Measurements from ENCODE around the gene RIN2.

Gene RIN2

GRCh38 chr20:19777981-19778380, 19.9 kb downstream of the RIN2 start (continued):
- no peak for TF ChIP-seq POU6F1 (CRISPR knock-in tag; IDR thresholded peaks at IDR 0.05; ENCODE audit: borderline replicate concordance, low read depth)

GRCh38 chr20:19778404-19778803, 20.3 kb downstream of the RIN2 start:
- no peak for TF ChIP-seq PATZ1 (CRISPR knock-in tag; IDR thresholded peaks at IDR 0.05; ENCODE audit: borderline replicate concordance)
- no peak for TF ChIP-seq CSRNP3 (CRISPR knock-in tag; IDR thresholded peaks at IDR 0.05)
- TF ChIP-seq CSDC2 (CRISPR knock-in tag; IDR thresholded peaks at IDR 0.05) = no peak
- no peak for TF ChIP-seq OSR1 (CRISPR knock-in tag; IDR thresholded peaks at IDR 0.05)
- TF ChIP-seq ZC3H10 (CRISPR knock-in tag; IDR thresholded peaks at IDR 0.05) = no peak
- no peak for TF ChIP-seq ZNF70 (CRISPR knock-in tag; IDR thresholded peaks at IDR 0.05)
- no peak for TF ChIP-seq ARNTL (CRISPR knock-in tag; IDR thresholded peaks at IDR 0.05; ENCODE audit: borderline replicate concordance, low read depth)
- no peak for TF ChIP-seq TOX (CRISPR knock-in tag; IDR thresholded peaks at IDR 0.05; ENCODE audit: borderline replicate concordance)
- TF ChIP-seq ZFP30 (CRISPR knock-in tag; IDR thresholded peaks at IDR 0.05) = no peak
- TF ChIP-seq PPARA (CRISPR knock-in tag; IDR thresholded peaks at IDR 0.05; ENCODE audit: borderline replicate concordance) = no peak
- TF ChIP-seq CREB5 (CRISPR knock-in tag; IDR thresholded peaks at IDR 0.05; ENCODE audit: low read depth) = no peak
- ATAC-seq = no peak

- no peak for ATAC-seq
- TF ChIP-seq ARNTL (CRISPR knock-in tag; IDR thresholded peaks at IDR 0.05; ENCODE audit: borderline replicate concordance, low read depth) (no peak), OSR1 (CRISPR knock-in tag; IDR thresholded peaks at IDR 0.05) (no peak), ESRRG (CRISPR knock-in tag; IDR thresholded peaks at IDR 0.05) (no peak), TSHZ2 (CRISPR knock-in tag; IDR thresholded peaks at IDR 0.05) (no peak)
These were observed 21.6 kb downstream of the RIN2 start for GRCh38 chr20:19779634-19780033.

- no peak for TF ChIP-seq PPARA (CRISPR knock-in tag; IDR thresholded peaks at IDR 0.05; ENCODE audit: borderline replicate concordance)
- TF ChIP-seq OSR1 (CRISPR knock-in tag; IDR thresholded peaks at IDR 0.05) = no peak
- no peak for TF ChIP-seq SNAI2 (CRISPR knock-in tag; IDR thresholded peaks at IDR 0.05)
- TF ChIP-seq CSRNP3 (CRISPR knock-in tag; IDR thresholded peaks at IDR 0.05) = no peak
- no peak for TF ChIP-seq TOX (CRISPR knock-in tag; IDR thresholded peaks at IDR 0.05; ENCODE audit: borderline replicate concordance)
- TF ChIP-seq POU6F1 (CRISPR knock-in tag; IDR thresholded peaks at IDR 0.05; ENCODE audit: borderline replicate concordance, low read depth) = no peak
- no peak for TF ChIP-seq ARNTL (CRISPR knock-in tag; IDR thresholded peaks at IDR 0.05; ENCODE audit: borderline replicate concordance, low read depth)
- no peak for TF ChIP-seq PATZ1 (CRISPR knock-in tag; IDR thresholded peaks at IDR 0.05; ENCODE audit: borderline replicate concordance)
- TF ChIP-seq ZC3H10 (CRISPR knock-in tag; IDR thresholded peaks at IDR 0.05) = no peak
- no peak for TF ChIP-seq BACH2 (CRISPR knock-in tag; IDR thresholded peaks at IDR 0.05; ENCODE audit: borderline replicate concordance)
- TF ChIP-seq ISL1 (CRISPR knock-in tag; IDR thresholded peaks at IDR 0.05) = no peak
- no peak for TF ChIP-seq ZNF70 (CRISPR knock-in tag; IDR thresholded peaks at IDR 0.05)
- no peak for ATAC-seq
These were observed 22.2 kb downstream of the RIN2 start for GRCh38 chr20:19780261-19780660.

Measured in SK-N-SH treated with all-trans-retinoic acid at 6 μM for 48 hours (cell line).